Adipocyte (in vitro differentiated cells): ENCODE measurements around the gene ADAMTSL2.

Experiments
- DNase-seq: peaks from one replicate; pipeline ENCODE4 v3.0.0-alpha.2; 2015; ENCODE audit warnings: low read depth
- H3K27me3 ChIP-seq: replicated peaks from 2 replicates; pipeline ENCODE4 v1.7.0; 2013; ENCODE audit warnings: mild to moderate bottlenecking, low read length, moderate library complexity; ENCODE audit not compliant: control insufficient read depth, insufficient read depth
- H3K36me3 ChIP-seq: 2 replicates; pipeline ENCODE4 v1.7.0; 2013; ENCODE audit warnings: low read length, mild to moderate bottlenecking, moderate library complexity; ENCODE audit not compliant: control insufficient read depth, insufficient read depth, severe bottlenecking
- H3K4me1 ChIP-seq: 2 replicates; pipeline ENCODE4 v1.7.0; 2013; ENCODE audit warnings: mild to moderate bottlenecking, low read length, moderate library complexity; ENCODE audit not compliant: control insufficient read depth, insufficient read depth
- H3K4me3 ChIP-seq: 2 replicates; pipeline ENCODE4 v1.7.0; 2013; ENCODE audit warnings: mild to moderate bottlenecking, low read length, moderate library complexity
- H3K9ac ChIP-seq: 2 replicates; pipeline ENCODE4 v1.7.0; 2013; ENCODE audit warnings: mild to moderate bottlenecking, low read length, moderate library complexity
- H3K9me3 ChIP-seq: 2 replicates; pipeline ENCODE4 v1.7.0; 2013; ENCODE audit warnings: mild to moderate bottlenecking, low read length, moderate library complexity; ENCODE audit not compliant: control insufficient read depth

Gene ADAMTSL2

DNA sequence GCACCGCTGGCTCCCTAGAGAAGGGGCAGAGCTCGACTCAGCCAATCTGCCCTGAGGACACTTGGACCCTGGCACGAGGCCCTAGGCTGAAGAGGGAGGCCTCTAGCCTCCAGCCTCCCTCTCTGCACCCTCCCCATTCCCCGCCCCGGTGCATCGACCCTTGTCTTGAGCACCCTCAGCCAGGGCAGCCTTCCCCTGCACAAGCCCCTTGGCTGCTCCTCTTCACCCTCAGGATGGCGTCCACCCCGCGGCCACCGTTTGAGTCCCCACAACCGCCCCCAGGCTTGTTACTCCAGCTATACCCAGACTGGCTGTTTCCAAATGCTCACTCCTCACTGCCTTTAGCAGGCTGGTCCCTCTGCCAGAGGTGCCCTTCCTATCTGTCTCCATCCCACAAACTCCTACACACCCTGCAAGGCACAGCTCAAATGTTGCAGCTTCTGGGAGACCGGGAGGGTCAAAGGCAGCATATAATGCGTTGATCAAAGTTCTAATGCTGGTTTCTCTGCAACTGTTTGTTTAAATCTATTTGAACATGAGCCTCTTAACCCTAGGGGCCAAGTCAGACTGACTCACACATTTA is 81.2 kb downstream of the ADAMTSL2 start:
- no peaks in the 10 kb centered on the region for H3K36me3 ChIP-seq
- no peak overlapping the region for H3K4me3 ChIP-seq
- DNase-seq: no peak
- peaks cover 85% of the 10 kb centered on the region for H3K27me3 ChIP-seq
- no peak overlapping the region for H3K9ac ChIP-seq
- no peaks in the 10 kb centered on the region for H3K9me3 ChIP-seq
- no peaks in the 10 kb centered on the region for H3K4me1 ChIP-seq

DNA sequence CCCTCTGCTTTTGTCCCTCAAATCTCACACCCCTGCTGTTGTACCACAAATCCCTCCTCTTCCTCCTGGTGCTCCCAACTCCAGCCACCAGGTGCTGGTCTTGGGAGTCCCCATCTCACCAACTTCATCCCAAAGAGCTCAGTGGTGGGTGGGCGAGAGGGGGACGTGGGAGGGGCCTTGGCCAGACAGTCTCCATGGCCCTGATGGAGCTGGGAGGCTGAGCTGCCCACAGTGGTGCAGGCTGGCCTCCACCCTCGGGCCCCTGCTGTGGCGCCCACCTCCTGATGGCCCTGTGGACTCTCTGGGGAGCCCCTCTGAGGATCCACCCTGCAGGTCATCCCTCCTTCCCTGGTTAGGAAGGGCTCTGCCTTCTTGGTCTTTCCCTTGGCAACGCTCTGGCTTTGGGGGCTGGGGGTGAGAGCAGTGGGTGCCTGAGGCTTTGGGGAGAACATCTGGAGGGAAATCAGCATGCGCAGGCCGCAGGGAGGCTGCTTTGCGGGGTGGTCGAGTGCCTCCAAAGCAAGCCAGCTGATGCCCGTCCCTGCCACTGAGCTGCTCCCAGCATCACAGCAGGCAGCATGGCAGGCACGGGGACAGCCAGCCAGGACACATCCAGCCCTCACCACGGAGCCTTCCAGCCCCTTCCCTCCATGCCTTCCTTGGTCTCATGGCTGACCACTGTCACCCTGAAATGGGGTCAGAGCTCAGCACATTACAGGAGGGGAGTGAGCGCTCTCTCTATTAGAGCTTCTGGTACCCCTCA is 82.3 kb downstream of the ADAMTSL2 start:
- peaks cover 83% of the 10 kb centered on the region for H3K27me3 ChIP-seq

DNA sequence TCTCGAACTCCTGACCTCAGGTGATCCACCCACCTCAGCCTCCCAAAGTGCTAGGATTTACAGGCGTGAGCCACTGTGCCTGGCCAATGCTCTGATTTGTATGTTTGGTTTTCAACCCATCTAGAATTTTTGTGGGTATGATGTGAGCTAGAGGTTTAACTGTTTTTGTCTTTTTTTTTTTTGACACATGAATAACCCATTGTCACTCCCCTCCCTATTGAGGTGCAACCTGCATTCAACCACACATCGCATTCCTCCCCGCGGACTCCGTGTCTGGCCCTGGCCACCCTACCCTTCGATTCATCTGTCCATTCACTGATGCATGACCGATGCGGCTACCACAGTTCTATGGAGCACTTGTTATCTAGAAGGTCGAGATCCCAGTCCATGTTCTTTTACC is 84.2 kb downstream of the ADAMTSL2 start:
- Histone ChIP-seq H3K9me3 (peaks cover under 1% of the 10 kb centered on the region), H3K27me3 (peaks cover 82% of the 10 kb centered on the region), H3K9ac (no peak overlapping the region), H3K36me3 (no peaks in the 10 kb centered on the region), H3K4me3 (no peak overlapping the region), H3K4me1 (no peaks in the 10 kb centered on the region)
- DNase-seq: no peak

More for the DNA sequence above, 82.3 kb downstream of the ADAMTSL2 start:
- no peaks in the 10 kb centered on the region for H3K9me3 ChIP-seq
- no peak overlapping the region for H3K4me3 ChIP-seq
- no peak overlapping the region for H3K9ac ChIP-seq
- DNase-seq: no peak
- H3K36me3 ChIP-seq: no peaks in the 10 kb centered on the region
- H3K4me1 ChIP-seq: no peaks in the 10 kb centered on the region

DNA sequence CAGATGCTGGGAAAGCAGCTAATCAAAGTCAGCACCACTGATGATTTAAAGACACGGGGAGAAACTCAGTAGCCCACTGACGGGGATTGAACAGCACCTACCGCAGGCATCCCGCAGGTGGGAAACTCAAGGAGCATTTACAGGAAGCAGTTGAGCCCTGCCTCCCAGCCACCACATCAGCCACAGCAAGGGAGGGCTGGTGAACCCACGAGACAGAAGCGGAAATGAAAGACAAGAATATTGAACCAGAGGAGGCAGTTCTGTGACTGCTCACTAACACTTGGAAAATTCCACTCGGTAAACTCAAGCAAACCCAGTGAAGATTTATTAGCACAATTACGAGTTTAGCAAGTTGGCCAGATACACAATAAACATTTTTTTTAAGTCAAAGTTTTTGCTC is 85.3 kb downstream of the ADAMTSL2 start:
- Histone ChIP-seq H3K27me3 (peaks cover 79% of the 10 kb centered on the region), H3K4me1 (no peaks in the 10 kb centered on the region), H3K36me3 (no peaks in the 10 kb centered on the region)

DNA sequence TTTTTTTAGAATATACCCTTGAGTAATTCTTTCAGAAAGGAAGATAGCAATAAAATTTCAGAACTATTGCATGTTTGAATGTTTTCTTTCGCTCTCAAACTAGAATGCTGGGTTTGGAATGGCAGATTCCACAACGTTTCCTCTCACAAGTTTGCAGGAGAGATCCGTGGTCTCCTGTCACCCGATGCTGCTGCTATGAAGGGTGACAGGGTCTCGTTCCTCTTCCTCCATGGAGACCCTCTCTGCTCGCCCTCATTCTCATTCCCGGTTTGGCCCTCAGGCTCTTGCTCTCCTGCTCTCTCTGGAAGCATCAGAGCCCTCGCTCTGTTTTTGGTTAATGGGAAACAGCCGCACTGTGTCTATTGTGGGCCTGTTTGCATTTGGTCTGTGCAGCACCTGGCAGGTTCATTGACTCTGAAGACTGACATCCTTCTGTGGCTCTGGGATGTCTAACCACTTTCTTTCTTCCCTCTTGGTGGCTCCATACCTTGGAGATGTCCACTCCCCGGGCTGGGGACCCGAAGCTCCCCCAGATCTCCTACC is 87.3 kb downstream of the ADAMTSL2 start:
- Histone ChIP-seq H3K36me3 (no peaks in the 10 kb centered on the region), H3K4me1 (no peaks in the 10 kb centered on the region), H3K9ac (no peak overlapping the region), H3K9me3 (peaks cover 28% of the 10 kb centered on the region), H3K27me3 (peaks cover 73% of the 10 kb centered on the region), H3K4me3 (no peak overlapping the region)
- no peak for DNase-seq

More for the DNA sequence above, 85.3 kb downstream of the ADAMTSL2 start:
- H3K9me3 ChIP-seq: peaks cover 8% of the 10 kb centered on the region
- H3K9ac ChIP-seq: no peak overlapping the region
- DNase-seq: no peak
- H3K4me3 ChIP-seq: no peak overlapping the region

DNA sequence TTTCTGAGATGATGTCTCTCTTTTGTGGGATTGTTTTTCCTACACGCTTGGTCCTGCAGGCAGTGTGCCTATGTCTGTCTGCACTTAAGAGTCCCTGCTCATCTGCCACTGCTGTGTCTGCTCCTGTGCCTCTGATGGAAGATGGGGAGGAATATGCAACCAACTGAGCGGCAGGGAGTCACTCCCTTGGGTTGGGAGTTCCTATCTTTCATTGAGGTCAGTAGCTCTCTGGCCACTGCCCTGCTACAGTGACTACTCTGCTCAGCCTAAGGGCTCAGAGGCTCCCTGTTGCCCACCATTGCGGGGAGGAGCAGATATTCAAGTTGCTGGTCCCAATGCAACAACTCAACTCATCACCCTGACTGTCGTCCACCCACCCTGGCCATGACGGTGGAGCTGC is 88.1 kb downstream of the ADAMTSL2 start:
- H3K4me1 ChIP-seq: no peaks in the 10 kb centered on the region
- no peak overlapping the region for H3K4me3 ChIP-seq
- peaks cover 73% of the 10 kb centered on the region for H3K27me3 ChIP-seq
- peaks cover 36% of the 10 kb centered on the region for H3K9me3 ChIP-seq
- no peaks in the 10 kb centered on the region for H3K36me3 ChIP-seq
- DNase-seq: no peak
- no peak overlapping the region for H3K9ac ChIP-seq
